Activated CD4-positive, CD25-positive, alpha-beta regulatory T cell treated with anti-CD3 and anti-CD28 coated beads, Interleukin-2, amount 50 U/mL, for 72 hours (primary cell): ENCODE results near the gene TAF11L4.
"Not testable (repeated sequence)": the region's sequence is repeated elsewhere in the genome, so short reads cannot be mapped to it uniquely, and the experiment has no call there.

ENCODE experiments used
- DNase-seq: peaks from one replicate; pipeline ENCODE4 v3.0.0; 2021

The TAF11L4 gene

GRCh38 chr5:17521501-17521900, at the start of gene TAF11L4:
Gene TAF11L4 (plus strand): TSS chr5:17521801.
- DNase-seq: not testable (repeated sequence)

DNA sequence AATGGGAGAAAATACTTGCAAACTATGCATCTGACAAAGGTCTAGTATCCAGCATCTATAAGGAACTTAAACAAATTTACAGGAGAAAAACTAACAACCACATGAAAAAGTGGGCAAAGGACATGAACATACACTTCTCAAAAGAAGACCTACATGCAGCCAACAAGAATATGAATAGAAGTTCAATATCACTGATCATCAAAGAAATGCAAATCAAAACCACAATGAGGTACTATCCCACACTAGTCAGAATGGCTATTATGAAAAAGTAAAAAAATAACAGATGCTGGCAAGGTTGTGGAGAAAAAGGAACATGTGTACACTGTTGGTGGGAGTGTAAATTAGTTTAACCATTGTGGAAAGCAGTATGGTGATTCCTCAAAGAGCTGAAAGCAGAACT, 46.5 kb upstream of the TAF11L4 start:
- not testable (repeated sequence) for DNase-seq

- DNase-seq: no peak
Observed at GRCh38 chr5:17477043-17477442, 44.6 kb upstream of the TAF11L4 start.

DNA sequence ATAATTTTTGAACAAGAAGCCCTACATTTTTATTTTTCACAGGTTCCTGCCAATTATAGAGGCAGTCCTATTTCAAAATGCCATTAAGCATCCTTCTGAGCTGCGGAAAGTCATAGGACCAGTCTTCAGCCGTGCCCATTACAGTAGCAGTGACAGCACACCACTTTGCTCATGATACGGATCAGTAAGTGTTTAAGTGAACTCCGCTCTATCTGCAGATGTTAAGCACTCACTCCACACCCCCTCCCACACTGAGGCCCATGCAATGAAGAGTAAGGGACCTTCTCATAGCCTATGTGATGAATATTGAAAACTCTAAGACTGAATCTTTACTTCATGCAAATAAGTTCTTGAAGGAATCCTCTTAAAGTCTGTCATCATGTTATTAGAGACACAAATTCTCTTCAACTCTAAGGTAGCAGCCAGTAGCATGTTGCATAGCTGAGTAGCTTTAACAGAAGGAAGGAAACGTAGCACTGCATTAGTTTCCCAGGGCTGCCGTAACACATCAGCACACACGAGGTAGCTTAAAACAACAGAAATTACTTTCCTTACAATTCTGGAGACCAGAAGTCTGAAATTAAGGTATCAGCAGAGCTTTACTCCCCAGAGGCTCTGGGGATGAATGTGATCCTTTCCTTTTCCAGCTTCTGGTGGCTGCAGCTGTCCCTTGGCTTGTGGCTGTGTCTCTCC, 43.9 kb upstream of the TAF11L4 start:
- DNase-seq: no peak

DNA sequence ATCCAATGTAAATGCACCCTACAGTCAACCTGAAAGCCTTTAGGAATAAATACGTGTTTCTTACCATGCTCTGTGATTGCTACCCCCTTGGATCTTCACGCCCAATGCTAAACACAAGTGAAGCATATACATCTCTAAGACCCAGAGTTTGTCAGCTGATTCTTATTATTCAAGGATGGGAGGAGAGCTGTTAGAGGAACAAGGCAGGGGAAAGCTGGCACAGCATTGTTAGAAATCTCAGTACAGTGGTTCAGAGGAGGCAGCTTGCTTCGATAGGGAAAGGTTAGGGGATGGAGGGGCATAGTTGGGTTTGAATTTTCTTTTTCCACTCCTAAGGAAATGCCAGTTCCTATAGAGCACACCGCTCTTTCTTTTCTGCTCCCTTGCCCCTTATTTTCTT, 40.2 kb upstream of the TAF11L4 start:
- DNase-seq: no peak

DNA sequence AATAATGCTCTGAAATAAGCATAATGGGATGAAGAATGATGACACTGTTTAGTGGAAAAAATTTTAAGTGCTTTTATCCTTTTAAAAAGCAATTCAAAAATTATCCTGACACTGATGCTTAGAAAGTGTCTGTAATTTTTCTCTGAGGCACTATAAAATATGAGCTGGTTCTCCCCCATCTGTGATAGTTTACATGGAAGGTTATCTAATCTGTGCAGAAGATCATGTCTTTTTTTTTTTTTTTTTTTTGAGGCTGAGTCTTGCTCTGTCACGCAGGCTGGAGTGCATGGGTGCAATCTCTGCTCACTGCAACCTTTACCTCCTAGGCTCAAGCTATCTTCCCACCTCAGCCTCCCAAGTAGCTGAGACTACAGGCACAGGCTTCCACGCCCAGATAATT, 38.8 kb upstream of the TAF11L4 start:
- no peak for DNase-seq

GRCh38 chr5:17486464-17487173, 35.0 kb upstream of the TAF11L4 start:
- DNase-seq: not testable (repeated sequence)

- no peak for DNase-seq
Observed at GRCh38 chr5:17487174-17487512, 34.5 kb upstream of the TAF11L4 start.

DNA sequence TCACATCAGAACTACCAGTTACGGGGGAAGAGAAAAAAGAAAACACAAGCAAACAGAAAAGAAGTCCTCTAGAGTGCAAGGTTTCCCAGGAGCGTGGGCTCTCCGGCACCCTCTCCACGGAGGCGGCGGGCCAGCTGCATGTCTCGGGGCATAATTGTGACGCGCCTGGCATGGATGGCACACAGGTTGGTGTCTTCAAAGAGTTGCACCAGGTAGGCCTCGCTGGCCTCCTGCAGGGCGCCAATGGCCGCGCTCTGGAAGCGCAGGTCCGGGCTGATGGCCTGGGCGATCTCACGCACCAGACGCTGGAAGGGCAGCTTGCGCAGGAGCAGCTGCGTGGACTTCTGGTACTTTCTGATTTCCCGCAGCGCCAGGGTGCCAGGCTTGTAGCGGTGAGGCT, 30.3 kb upstream of the TAF11L4 start:
- not testable (repeated sequence) for DNase-seq

GRCh38 chr5:17492770-17493169, 28.8 kb upstream of the TAF11L4 start:
- no peak for DNase-seq

DNA sequence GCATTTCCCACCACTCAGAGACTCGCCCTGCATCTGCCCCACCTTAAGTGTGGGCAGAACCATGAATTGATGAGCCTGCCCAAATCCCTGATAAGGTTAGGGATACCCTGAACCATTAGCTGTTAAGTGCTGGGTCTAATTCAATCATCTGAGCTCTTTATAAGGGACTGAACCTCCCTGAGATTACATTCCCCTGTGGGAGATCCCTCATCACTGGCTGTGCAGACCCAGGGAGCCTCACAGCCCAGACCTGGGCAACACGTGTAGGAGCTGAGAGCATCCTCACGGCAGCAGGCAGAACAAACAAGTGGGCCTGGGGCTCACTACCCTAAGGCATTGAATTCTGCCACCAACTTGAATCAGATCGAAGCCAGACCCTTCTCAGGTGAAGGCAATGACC, 24.2 kb upstream of the TAF11L4 start:
- no peak for DNase-seq

GRCh38 chr5:17497931-17498330, 23.7 kb upstream of the TAF11L4 start, which contains the start of gene TAF11L2:
Gene TAF11L2 (plus strand): TSS chr5:17498231.
- DNase-seq: not testable (repeated sequence)

- DNase-seq: no peak
Observed at GRCh38 chr5:17511775-17512325, 9.8 kb upstream of the TAF11L4 start.

DNA sequence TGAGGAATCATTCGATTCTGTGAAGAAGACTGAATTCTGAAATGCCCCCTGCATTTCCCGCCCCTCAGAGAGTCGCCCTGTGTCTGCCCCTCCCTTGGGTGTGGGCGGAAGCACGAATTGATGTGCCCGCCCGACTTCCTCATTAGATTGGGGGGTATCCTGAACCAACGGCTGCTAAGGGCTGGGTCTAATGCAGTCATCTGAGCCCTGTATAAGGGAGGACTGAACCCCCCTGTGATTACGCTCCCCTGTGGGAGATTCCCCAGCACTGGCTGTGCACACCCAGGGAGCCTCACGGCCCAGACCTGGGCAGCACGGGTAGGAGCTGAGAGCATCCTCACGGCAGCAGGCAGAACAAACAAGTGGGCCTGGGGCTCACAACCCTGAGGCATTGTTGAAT, 4.1 kb upstream of the TAF11L4 start:
- not testable (repeated sequence) for DNase-seq

- not testable (repeated sequence) for DNase-seq
Observed at GRCh38 chr5:17518067-17518466, 3.5 kb upstream of the TAF11L4 start, which contains the start of gene TAF11L3. Gene TAF11L3 (plus strand): TSS chr5:17518367.

DNA sequence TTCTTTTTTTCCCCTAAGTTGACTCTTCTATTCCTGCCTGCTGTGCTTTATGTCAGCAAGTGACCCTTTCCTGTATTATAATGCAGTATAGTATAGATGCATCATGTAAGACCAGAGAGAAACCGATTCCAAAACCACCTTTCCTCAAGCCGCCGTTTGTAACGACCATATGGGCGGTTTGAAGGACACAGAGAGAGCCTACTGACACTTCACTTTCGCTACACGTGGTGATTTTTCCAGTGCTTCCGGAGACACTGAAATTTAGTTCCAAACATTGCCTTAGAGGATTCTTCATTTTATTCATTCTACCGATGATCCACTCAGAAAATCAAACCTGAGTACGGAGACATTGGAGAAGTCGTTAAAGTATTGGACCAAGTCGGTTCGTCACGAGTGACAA, 2.1 kb upstream of the TAF11L4 start:
- DNase-seq: not testable (repeated sequence)

GRCh38 chr5:17524935-17525334, 3.3 kb downstream of the TAF11L4 start, which contains the start of gene TAF11L5:
Gene TAF11L5 (plus strand): TSS chr5:17525235.
- DNase-seq: not testable (repeated sequence)

DNA sequence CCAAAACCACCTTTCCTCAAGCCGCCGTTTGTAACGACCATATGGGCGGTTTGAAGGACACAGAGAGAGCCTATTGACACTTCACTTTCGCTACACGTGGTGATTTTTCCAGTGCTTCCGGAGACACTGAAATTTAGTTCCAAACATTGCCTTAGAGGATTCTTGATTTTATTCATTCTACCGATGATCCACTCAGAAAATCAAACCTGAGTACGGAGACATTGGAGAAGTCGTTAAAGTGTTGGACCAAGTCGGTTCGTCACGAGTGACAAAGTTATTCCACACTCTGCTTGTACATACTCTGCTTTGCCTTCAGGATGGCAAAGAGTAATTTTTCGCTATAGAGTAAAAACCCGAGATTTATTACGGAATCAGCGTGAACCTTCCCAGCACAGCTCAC, 4.9 kb downstream of the TAF11L4 start:
- DNase-seq: not testable (repeated sequence)

GRCh38 chr5:17528369-17528768, 6.8 kb downstream of the TAF11L4 start, which contains the start of gene TAF11L6:
Gene TAF11L6 (plus strand): TSS chr5:17528669.
- not testable (repeated sequence) for DNase-seq
